Measurements from ENCODE around the gene CCT4. TPM values are rescaled to one million over a fixed set of nuclear protein-coding genes. Genes with fewer than 3 reads are reported as not detected.
A peak's percentile ranks its signal among the peaks of the same experiment; 100 is the strongest.

Gene CCT4
- total RNA-seq, 1 experiment from 2014 or later, result 345 TPM

GRCh38 chr2:61854564-61855317 is 33.7 kb downstream of the CCT4 start (continued):
- no peak for TF ChIP-seq ZNF532 (CRISPR knock-in tag; IDR thresholded peaks at IDR 0.05; ENCODE audit: borderline replicate concordance)
- no peak for TF ChIP-seq AR (CRISPR knock-in tag; IDR thresholded peaks at IDR 0.05)
- no peak for TF ChIP-seq ESRRA (CRISPR knock-in tag; IDR thresholded peaks at IDR 0.05; ENCODE audit: borderline replicate concordance)
- no peak for TF ChIP-seq ZNF317 (CRISPR knock-in tag; IDR thresholded peaks at IDR 0.05; ENCODE audit: borderline replicate concordance, low read depth)
- no peak for TF ChIP-seq MXD4 (CRISPR knock-in tag; IDR thresholded peaks at IDR 0.05; ENCODE audit: borderline replicate concordance)
- no peak for TF ChIP-seq ATF3 (CRISPR knock-in tag; conservative IDR thresholded peaks at IDR 0.05)
- TF ChIP-seq IRF2 (CRISPR knock-in tag; IDR thresholded peaks at IDR 0.05; ENCODE audit: borderline replicate concordance, low read depth), result no peak
- no peak for TF ChIP-seq PREB (CRISPR knock-in tag; IDR thresholded peaks at IDR 0.05; ENCODE audit: borderline replicate concordance)
- 0 out of 2 replicates have a peak, but pooled peaks have one; percentile 49 for TF ChIP-seq ERG (CRISPR knock-in tag; IDR thresholded peaks at IDR 0.05)
- TF ChIP-seq FOXP4 (CRISPR knock-in tag; IDR thresholded peaks at IDR 0.05), result no peak
- TF ChIP-seq NR2C2 (CRISPR knock-in tag; IDR thresholded peaks at IDR 0.05), result no peak
- no peak for TF ChIP-seq MLX (CRISPR knock-in tag; IDR thresholded peaks at IDR 0.05)
- TF ChIP-seq JAZF1 (CRISPR knock-in tag; IDR thresholded peaks at IDR 0.05), result no peak
- no peak for TF ChIP-seq ZBTB21 (CRISPR knock-in tag; IDR thresholded peaks at IDR 0.05; ENCODE audit: borderline replicate concordance)
- TF ChIP-seq TCF7 (CRISPR knock-in tag; IDR thresholded peaks at IDR 0.05; ENCODE audit: low read depth), result no peak
- 0 out of 2 replicates have a peak, but pooled peaks have one; percentile 63 for TF ChIP-seq FOXP1 (CRISPR knock-in tag; IDR thresholded peaks at IDR 0.05; ENCODE audit: borderline replicate concordance)
- no peak for TF ChIP-seq RELA (CRISPR knock-in tag; IDR thresholded peaks at IDR 0.05; ENCODE audit: borderline replicate concordance)
- TF ChIP-seq TP53 (CRISPR knock-in tag; IDR thresholded peaks at IDR 0.05), result no peak
- no peak for TF ChIP-seq ZNF281 (CRISPR knock-in tag; IDR thresholded peaks at IDR 0.05)
- TF ChIP-seq CBFB (CRISPR knock-in tag; IDR thresholded peaks at IDR 0.05; ENCODE audit: low read depth), result no peak
- no peak for TF ChIP-seq ZNF423 (CRISPR knock-in tag; IDR thresholded peaks at IDR 0.05)
- TF ChIP-seq MYBL2 (CRISPR knock-in tag; IDR thresholded peaks at IDR 0.05), result no peak

Data from WTC11 (cell line).